OCI-LY1 (cell line): Measurements from ENCODE around the gene WASHC3.
A peak's percentile ranks its signal among the peaks of the same experiment; 100 is the strongest.

Experiments used
- H2AFZ ChIP-seq: fragments of 200-600 bp; sonication (generic), shearing (Covaris generic); 2 replicates; pipeline ENCODE4 v1.6.0; 2014; ENCODE audit warnings: antibody characterized with exemption, mild to moderate bottlenecking, low read length
- H3F3A ChIP-seq: fragments of 200-600 bp; sonication (generic), shearing (Covaris generic); 2 replicates; pipeline ENCODE4 v1.6.0; 2014; ENCODE audit warnings: mild to moderate bottlenecking, antibody characterized with exemption, low read length, moderate library complexity; ENCODE audit not compliant: insufficient read depth
- H3K27ac ChIP-seq: fragments of 200-600 bp; sonication (generic); 2 replicates; pipeline ENCODE4 v1.5.1; 2014; ENCODE audit warnings: low read length, mixed run types, mild to moderate bottlenecking, low read depth; ENCODE audit not compliant: poor library complexity, severe bottlenecking
- H3K27me3 ChIP-seq: fragments of 200-600 bp; sonication (generic); 2 replicates; pipeline ENCODE4 v1.6.0; 2014; ENCODE audit warnings: antibody characterized with exemption, mild to moderate bottlenecking, low read length, moderate library complexity; ENCODE audit not compliant: insufficient read depth
- H3K36me3 ChIP-seq: fragments of 200-600 bp; sonication (generic); 2 replicates; pipeline ENCODE4 v1.6.1; 2014; ENCODE audit warnings: mild to moderate bottlenecking, antibody characterized with exemption, low read length, moderate library complexity, mixed read lengths; ENCODE audit not compliant: insufficient read depth
- H3K4me1 ChIP-seq: fragments of 200-600 bp; sonication (generic); 2 replicates; pipeline ENCODE4 v1.5.1; 2014; ENCODE audit warnings: mild to moderate bottlenecking, low read length, moderate library complexity; ENCODE audit not compliant: insufficient read depth, severe bottlenecking
- H3K4me2 ChIP-seq: fragments of 200-600 bp; sonication (generic), shearing (Covaris generic); 2 replicates; pipeline ENCODE4 v1.6.1; 2014; ENCODE audit warnings: low read length
- H3K4me3 ChIP-seq: fragments of 200-600 bp; sonication (generic); 2 replicates; pipeline ENCODE4 v1.5.1; 2014; ENCODE audit warnings: low read length, low read depth, mild to moderate bottlenecking, mixed read lengths; ENCODE audit not compliant: poor library complexity, severe bottlenecking
- H3K79me2 ChIP-seq: fragments of 200-600 bp; shearing (Covaris generic); 2 replicates; pipeline ENCODE4 v1.6.1; 2016; ENCODE audit warnings: mixed run types, low read length, mixed read lengths; ENCODE audit not compliant: insufficient read depth
- H3K9ac ChIP-seq: fragments of 200-600 bp; sonication (generic), shearing (Covaris generic); 2 replicates; pipeline ENCODE4 v1.6.1; 2014; ENCODE audit warnings: mild to moderate bottlenecking, low read length, mixed read lengths
- H3K9me2 ChIP-seq: fragments of 200-600 bp; sonication (generic), shearing (Covaris generic); 2 replicates; pipeline ENCODE4 v1.6.1; 2014; ENCODE audit warnings: low read depth, mild to moderate bottlenecking, low read length, mixed read lengths
- H3K9me3 ChIP-seq: fragments of 200-600 bp; shearing (Covaris generic); 2 replicates; pipeline ENCODE4 v1.6.1; 2014; ENCODE audit warnings: low read length, mixed read lengths
- H4K20me1 ChIP-seq: fragments of 200-600 bp; sonication (generic), shearing (Covaris generic); 2 replicates; pipeline ENCODE4 v1.6.0; 2016; ENCODE audit warnings: mild to moderate bottlenecking, low read length; ENCODE audit not compliant: insufficient read depth
- CTCF ChIP-seq: fragments of 200-600 bp; sonication (generic), shearing (Covaris generic); IDR thresholded peaks from 2 replicates; pipeline ENCODE4 v1.5.1; 2017; ENCODE audit warnings: mild to moderate bottlenecking, antibody characterized with exemption, low read length, moderate library complexity, mixed read lengths
- EZH2 ChIP-seq: fragments of 200-600 bp; sonication (generic), shearing (Covaris generic); IDR thresholded peaks from 2 replicates; pipeline ENCODE4 v1.8.0; 2017; ENCODE audit warnings: borderline replicate concordance, mixed run types, mild to moderate bottlenecking, antibody characterized with exemption, low read length, moderate library complexity, mixed read lengths

The WASHC3 gene

GRCh38 chr12:102063069-102063468 lies 1.3 kb upstream of the WASHC3 start:
- H2AFZ ChIP-seq, result peak overlapping the region; percentile 13; the same call in 1 of the 2 replicates
- no peaks in the 10 kb centered on the region for H3K9me2 ChIP-seq
- H3K9me3 ChIP-seq, result no peaks in the 10 kb centered on the region
- H3K36me3 ChIP-seq, result peaks cover 14% of the 10 kb centered on the region
- H3K4me3 ChIP-seq, result no peak overlapping the region
- H4K20me1 ChIP-seq, result no peaks in the 10 kb centered on the region
- no peaks in the 10 kb centered on the region for H3K79me2 ChIP-seq
- no peak for TF ChIP-seq CTCF
- no peak for TF ChIP-seq EZH2
- no peak overlapping the region for H3K27ac ChIP-seq
- H3K4me1 ChIP-seq, result peaks cover 10% of the 10 kb centered on the region
- no peak overlapping the region for H3K9ac ChIP-seq
- no peaks in the 10 kb centered on the region for H3F3A ChIP-seq
- no peaks in the 10 kb centered on the region for H3K27me3 ChIP-seq
- H3K4me2 ChIP-seq, result no peak overlapping the region

- H3K9ac ChIP-seq, result no peak overlapping the region; the same call in 1 of the 2 replicates
- peaks cover 10% of the 10 kb centered on the region for H3K4me1 ChIP-seq
- no peaks in the 10 kb centered on the region for H3K9me3 ChIP-seq
- peaks cover 20% of the 10 kb centered on the region for H3K36me3 ChIP-seq
- H3K79me2 ChIP-seq, result no peaks in the 10 kb centered on the region
- H3K27ac ChIP-seq, result no peak overlapping the region
- no peaks in the 10 kb centered on the region for H3K27me3 ChIP-seq
- no peaks in the 10 kb centered on the region for H3K9me2 ChIP-seq
- peak overlapping the region; percentile 94 for H3K4me2 ChIP-seq
- H3K4me3 ChIP-seq, result peak overlapping the region; percentile 77
- H2AFZ ChIP-seq, result peak overlapping the region; percentile 33; the same call in 1 of the 2 replicates
- H3F3A ChIP-seq, result no peaks in the 10 kb centered on the region
- TF ChIP-seq EZH2 (no peak), CTCF (no peak)
- no peaks in the 10 kb centered on the region for H4K20me1 ChIP-seq
These were observed 622 bp upstream of the WASHC3 start for GRCh38 chr12:102062419-102062806.

- Histone ChIP-seq H2AFZ (no peak overlapping the region), H3F3A (no peaks in the 10 kb centered on the region), H3K4me2 (peak overlapping the region; percentile 94), H3K36me3 (peaks cover 31% of the 10 kb centered on the region), H3K27me3 (no peaks in the 10 kb centered on the region), H3K79me2 (no peaks in the 10 kb centered on the region), H3K27ac (peak overlapping the region; percentile 21), H4K20me1 (no peaks in the 10 kb centered on the region), H3K9me3 (no peaks in the 10 kb centered on the region), H3K9me2 (no peaks in the 10 kb centered on the region), H3K4me3 (peak overlapping the region; percentile 77), H3K9ac (peak overlapping the region; percentile 79), H3K4me1 (peaks cover 10% of the 10 kb centered on the region)
- TF ChIP-seq EZH2, result no peak
- TF ChIP-seq CTCF, result no peak
These were observed 663 bp downstream of the WASHC3 start for GRCh38 chr12:102061096-102061559.
